GM21717 (cell line): ENCODE results near the gene GRIN1.
"Not testable (repeated sequence)": the region's sequence is repeated elsewhere in the genome, so short reads cannot be mapped to it uniquely, and the experiment has no call there.

Experiments
- ATAC-seq: cut with Tn5 transposase; IDR thresholded peaks from one replicate; pipeline ENCODE4 v1.9.1; 2021; ENCODE audit warnings: mild to moderate bottlenecking, moderate library complexity; ENCODE audit not compliant: unreplicated experiment

GRIN1 gene

DNA sequence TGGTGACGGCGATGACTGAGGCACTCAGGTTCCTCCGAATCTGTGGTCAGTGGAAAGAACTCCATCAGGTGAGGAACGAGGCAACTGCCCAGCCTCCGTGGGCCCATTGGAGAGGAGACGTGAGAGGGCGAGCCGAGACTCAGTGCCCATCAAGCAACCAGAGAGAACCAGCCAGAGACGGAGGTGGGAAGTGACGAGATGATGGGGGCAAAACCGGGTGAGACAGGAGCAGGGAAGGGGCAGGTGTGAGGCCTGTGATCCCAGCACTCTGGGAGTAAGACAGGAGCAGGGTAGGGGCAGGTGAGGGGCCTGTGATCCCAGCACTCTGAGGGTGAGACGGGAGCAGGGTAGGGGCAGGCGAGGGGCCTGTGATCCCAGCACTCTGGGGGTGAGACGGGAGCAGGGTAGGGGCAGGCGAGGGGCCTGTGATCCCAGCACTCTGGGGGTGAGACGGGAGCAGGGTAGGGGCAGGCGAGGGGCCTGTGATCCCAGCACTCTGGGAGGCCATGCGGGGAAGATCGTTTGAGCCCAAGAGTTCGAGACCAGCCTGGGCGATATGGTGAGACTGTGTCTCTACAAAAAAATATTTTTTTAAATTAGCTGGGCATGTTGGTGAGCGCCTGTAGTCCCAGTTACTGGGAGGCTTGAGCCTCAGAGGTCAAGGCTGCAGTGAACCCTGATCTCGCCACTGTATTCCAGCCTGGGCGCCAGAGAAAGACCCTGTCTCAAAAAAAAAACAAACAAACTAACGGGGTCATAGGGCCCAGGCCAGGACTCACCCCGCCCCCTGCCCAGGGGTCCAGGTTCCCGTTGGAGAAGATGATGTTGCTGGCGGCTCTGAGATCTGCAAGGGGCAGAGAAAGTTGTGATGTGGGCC lies 27.8 kb upstream of the GRIN1 start:
- ATAC-seq = no peak

DNA sequence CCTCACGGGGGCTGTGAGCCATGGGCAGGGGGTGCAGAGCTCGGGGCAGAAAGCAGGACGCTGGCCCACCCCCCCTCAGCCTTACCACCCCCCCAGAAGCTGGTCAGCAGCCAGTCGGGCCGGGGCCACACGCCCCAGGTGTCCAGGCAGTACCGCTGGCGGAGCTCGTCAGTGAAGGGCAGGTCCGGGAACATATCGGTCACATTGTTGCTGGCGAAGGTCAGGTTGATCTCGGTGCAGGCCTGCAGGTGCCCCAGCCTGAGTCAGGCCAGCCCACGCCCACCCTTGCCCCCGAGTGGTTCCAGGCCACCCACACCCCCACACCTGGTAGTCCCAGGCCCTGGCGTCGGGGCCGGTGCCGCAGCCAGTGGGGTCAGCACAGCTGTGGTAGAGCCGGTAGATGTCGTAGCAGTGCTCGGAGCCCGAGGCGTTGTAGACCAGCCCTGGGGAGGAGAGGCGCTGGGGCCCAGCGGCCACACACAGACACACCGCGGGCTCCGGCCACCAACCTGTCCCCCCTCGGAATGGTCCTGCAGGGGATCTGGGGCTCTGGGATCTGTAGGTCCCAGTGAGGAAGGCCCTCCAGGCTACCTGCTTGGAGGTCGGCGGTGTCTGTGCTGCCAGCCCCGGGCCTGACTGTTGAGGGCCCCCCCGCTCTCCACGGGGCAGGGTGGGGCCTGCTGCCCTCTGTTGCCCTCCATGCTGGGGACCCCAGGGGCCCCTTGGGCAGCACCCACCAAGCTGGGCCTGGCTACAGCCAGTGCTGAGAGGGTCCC lies 27.0 kb upstream of the GRIN1 start:
- no peak for ATAC-seq

DNA sequence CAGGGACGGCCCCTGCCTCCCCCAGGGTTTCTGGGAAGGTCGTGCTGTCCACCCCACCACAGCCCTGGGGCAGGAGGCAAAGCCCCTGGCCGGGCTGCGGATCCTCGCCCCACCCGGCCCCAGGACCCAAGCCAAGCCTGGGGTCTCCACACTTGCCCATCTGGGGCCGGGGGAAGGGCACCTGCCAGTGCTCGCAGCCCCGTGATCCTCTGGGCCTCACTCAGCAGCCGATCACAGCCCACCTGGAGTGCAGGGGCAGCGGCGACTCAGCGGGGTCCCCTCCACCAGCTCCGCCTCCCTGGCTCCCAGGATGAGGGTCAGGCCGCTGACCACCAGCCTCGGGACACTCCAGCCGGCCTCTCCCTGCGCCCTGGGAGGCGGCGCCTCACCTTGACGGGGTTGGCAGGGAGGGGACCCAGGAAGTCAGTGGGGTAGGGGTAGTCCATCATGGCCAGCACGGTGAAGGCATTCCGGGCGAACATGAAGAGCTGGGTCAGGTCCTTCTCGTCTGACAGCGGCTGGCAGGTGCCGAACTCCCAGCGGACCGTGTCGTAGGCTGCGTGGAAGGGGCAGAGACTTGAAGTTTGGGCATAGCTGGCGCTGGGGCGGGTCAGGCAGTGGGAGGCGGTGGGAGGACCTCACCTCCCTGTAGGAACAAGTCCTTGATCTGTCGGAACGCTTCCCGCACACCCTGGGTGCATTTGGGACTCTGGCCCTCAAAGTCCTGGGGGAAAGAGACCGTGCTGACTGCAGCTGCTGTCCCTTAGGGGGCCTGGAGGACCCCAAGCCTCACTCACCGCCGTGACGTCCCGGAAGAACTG lies 26.2 kb upstream of the GRIN1 start:
- ATAC-seq = no peak

DNA sequence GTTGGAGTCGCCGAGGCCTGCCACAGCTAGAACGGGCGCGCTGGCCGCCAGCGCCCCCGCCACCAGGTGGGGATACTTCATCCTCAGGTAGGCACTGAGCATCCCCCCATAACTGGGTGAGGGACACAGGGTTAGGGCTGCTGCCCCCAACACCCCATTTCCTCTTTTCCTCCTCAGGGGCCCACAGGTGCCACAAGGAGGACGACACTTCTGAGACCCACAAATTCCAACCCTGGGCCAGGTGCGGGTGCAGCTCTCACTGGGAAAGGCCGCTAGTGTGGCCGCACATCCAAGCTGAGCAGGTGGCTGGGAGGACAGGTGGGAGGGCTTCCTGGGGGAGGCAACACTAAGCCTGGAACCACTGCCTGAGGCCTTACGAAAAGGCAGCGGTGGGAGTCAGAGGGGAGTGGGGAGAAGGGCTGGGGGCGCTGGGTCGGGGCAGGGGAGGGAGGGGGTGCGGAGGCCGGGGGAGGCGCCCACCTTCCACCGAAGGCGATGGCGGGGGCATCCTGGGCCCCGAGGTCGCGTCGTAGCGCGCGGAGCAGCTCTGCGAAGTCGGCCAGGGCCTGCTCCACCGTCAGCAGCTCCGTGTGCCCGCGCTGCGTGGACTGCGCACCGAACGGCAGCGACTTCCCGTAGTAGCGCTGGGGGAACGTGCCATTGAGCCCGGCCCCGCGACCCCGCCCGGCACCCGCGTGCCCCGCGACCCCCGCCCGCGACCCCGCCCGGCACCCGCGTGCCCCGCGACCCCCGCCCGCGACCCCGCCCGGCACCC lies 25.4 kb upstream of the GRIN1 start:
- ATAC-seq = no peak

DNA sequence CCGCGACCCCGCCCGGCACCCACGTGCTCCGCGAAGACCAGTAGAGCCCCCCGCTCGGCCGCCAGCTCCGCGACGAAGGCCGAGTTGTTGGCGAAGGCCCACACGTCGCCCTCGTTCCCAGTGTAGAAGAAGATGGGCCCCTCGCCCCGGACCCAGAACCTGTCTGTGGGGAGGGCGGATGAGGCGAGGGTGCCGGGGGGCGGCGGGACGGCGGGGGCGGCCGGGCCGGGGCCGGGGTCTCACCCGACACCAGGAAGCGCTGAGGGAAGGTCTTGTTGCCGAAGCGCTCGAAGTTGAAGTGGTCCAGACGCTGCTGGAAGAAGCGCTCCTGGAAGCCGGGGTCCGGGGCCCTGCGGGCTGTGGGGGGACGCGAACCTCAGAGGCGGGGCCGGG lies 24.7 kb upstream of the GRIN1 start:
- ATAC-seq = peak; percentile 27

DNA sequence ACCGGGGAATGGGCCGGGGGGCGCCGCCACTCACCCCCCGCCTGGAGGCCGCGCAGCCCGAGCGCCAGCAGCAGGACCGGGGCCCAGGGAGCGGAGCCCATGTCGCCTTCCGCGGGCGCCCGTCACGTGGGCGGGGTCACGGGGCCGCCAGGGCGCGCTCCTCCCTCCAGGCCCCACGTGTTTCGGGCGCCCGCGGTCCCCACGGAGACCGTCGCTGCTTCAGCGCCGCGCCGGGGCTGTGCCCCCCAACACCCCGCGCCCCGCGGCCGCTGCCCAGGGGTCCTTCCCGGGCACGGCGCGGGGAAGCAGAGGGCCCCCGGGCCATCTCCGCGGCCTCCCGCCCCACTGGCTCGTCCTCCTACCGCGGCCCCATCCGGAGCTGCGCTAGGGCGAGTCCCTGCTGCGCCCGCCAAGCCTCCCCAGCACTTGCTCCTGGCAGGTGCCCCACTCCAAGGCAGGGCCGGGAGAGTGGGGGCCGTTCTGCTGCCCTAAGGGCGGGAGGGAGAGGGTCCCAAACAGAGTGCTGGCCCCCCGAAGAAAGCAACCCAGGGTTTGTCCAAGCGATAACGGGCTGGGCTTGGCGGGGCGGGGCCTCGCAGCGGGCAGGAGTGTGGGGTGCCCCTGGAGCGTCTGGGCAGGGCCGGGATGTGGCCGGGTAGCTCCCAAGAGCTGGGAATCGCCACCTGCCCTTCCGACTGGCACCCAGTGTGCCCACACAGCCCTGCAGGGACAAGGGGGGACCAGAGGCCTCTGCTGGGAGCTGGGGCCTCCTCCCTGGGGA lies 24.2 kb upstream of the GRIN1 start, which contains the start of gene DPP7:
DPP7 (minus strand) TSS at position 121 of the 781 bp plus-strand sequence; CDS start at position 101, 20 bp downstream.
- ATAC-seq = peak; percentile 60

DNA sequence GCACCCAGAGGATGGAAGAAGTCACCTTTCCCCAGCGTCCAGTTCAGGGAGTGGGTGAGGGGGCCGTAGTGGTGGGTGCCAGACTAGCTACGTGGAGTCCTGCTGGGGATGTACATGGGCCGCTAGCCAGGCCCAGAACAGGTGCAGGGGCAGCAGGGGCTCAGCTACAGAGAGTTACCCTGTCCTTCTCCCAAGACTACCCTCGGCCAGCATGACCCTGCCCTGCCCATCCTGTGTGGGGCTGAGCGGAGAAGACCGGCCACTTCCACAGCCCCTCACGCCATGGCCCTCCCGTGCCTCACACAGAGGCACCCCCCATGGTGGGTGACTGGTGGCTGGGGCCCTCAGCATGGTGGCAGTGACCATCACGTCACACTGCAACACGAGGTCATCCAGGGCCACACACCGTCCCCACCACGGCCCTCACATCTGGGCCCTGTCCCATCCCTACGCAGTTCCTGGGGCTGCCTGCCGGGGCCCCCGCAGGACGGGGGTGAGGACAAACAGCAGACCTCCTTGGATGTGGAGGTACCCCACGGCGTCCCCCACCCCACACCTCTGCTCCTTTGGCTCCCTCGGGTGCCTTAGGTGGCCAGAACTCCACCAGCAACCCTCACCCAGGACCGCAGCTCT lies 23.4 kb upstream of the GRIN1 start:
- no peak for ATAC-seq

DNA sequence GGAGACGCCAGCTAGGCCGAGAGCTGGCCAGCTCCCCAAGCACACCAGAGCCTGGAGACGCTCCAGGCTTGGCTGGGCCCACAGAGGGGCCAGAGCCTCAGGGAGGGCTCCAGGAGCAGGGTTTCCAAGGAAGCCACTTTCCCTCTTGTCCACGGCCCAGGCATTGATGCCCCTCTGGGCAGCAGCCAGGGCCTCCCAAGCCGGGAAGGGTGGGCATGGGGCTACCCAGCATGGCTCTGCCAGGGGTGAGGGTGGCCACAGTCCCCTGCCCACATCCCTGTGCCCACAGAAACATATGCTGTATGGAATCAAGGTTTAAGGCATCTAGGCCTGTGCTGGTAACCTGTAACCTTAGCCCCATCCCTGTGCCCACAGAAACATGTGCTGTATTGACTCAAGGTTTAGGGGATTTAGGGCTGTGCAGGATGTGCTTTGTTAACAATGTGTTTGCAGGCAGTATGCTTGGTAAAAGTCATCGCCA lies 22.9 kb upstream of the GRIN1 start:
- ATAC-seq = no peak

DNA sequence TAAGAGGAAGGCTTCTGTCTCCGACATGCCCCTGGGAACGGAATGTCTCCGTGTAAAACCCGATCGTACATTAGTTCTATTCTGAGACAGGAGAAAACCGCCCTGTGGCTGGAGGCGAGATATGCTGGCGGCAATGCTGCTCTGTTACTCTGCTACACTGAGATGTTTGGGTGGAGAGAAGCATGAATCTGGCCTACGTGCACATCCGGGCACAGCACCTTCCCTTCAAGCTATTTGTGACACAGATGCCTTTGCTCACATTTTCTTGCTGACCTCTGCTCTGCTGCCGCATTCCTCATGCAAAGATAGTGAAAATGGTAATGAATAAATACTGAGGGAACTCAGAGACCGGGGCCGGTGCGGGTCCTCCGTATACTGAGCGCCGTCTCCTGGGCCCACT lies 22.2 kb upstream of the GRIN1 start:
- no peak for ATAC-seq

DNA sequence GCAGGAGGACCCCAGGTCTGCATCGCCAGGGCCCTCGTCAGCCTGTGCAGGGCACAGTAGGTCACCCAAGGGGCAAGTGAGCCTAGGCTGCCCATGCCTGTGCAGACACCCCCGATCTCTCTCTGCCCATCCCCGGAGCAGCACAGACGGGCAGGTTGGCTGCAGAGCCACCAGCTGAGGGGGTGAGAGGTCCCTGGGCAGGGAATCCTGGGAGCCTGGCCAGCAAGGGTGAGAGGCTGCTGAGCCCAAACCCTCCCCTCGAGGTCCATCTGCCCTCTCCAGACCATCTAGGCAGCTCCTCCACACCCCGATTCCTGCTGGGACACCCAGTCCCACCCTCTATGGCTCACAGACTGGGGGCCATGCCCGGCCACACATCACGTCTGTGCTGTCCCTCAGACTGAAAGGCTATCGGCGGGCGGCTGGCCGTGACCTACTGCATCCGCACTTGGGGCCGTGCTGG lies 21.7 kb upstream of the GRIN1 start:
- no peak for ATAC-seq

DNA sequence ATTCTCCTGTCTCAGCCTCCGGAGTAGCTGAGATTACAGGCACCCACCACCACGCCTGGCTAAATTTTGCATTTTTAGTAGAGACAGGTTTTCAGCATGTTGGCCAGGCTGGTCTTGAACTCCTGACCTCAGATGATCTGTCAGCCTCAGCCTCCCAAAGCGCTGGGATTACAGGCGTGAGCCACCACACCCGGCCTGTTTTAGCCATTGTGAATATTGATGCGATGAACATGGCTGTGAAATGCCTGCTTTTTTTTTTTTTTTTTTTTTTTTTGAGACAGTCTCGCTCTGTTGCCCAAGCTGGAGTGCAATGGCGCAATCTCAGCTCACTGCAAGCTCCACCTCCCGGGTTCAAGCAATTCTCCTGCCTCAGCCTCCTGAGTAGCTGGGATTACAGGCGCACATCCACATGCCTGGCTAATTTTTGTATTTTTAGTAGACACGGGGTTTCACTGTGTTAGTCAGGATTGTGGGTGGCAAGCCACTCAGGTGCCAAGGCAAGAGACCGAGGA lies 20.8 kb upstream of the GRIN1 start:
- not testable (repeated sequence) for ATAC-seq

DNA sequence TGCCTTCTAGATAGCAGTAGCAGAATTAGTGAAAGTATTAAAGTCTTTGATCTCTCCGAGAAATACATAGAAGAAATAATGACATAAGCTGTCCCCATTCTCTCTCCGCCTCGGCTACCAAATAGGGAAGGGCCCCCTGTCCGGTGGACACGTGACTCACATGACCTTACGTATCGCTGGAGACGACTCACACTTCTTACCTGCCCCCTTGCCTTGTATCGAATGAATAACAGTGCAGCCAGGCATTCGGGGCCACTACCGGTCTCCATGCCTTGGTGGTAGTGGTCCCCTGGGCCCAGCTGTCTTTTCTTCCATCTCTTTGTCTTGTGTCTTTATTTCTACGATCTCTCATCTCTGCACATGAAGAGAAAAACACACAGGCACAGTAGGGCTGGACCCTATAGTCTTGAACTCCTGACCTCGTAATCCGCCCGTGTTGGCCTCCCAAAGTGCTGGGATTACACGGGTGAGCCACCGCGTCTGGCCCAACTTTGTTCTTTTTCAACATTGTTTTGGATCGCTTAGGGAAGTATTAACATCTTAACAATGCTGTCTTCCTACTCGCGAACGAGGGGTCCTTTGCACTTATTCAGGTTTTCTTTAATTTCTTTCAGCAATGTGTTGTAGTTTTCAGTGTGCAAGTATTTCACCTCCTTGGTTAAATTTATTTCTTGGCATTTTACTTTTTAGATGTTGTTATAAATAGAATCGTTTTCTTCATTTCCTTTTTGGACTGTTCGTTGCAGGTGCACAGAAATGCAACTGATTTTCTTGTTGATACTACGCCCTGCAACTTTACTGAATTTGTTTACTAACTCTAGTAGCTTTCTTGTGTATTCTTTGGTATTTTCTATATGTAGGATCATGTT lies 16.8 kb upstream of the GRIN1 start:
- ATAC-seq = not testable (repeated sequence)

DNA sequence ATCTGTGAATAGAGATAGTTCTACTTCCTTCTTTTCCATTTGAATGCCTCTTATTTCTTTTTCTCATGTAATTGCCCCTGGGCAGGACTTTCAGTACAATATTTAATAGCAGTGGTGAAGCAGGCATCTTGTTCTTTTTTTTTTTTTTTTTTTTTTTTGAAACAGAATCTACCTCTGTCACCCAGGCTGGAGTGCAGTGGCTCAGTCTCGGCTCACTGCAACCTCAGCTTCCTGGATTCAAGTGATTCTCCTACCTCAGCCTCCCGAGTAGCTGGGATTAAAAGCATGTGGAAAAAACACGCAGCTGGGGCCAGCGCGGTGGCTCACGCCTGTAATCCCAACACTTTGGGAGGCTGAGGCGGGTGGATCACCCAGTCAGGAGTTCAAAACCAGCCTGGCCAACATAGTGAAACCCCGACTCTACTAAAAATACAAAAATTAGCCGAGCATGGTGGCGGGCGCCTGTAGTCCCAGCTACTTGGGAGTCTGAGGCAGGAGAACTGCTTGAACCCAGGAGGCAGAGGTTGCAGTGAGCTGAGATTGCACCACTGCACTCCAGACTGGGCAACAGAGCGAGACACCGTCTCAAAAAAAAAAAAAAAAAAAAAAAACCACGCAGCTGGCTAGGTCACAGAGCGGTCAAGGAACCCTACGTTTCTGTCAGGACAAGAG lies 16.0 kb upstream of the GRIN1 start:
- ATAC-seq = not testable (repeated sequence)

DNA sequence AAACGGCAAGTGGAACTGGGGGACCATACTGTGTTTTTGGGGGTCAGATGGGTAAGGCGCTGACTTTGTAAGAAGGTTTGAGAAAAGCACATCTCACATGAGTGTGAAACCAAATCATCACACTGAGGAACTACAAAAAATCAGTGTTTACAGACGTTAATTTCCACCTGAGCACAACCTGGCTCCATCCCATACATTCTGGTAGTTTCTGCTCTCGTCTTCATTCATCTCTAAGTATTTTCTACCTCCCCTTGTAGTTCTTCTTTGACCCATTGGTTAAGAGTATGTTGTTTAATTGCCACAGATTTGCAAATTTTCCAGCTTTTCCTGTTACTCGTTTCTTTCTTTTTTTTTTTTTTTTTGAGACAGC lies 15.5 kb upstream of the GRIN1 start:
- ATAC-seq = no peak

DNA sequence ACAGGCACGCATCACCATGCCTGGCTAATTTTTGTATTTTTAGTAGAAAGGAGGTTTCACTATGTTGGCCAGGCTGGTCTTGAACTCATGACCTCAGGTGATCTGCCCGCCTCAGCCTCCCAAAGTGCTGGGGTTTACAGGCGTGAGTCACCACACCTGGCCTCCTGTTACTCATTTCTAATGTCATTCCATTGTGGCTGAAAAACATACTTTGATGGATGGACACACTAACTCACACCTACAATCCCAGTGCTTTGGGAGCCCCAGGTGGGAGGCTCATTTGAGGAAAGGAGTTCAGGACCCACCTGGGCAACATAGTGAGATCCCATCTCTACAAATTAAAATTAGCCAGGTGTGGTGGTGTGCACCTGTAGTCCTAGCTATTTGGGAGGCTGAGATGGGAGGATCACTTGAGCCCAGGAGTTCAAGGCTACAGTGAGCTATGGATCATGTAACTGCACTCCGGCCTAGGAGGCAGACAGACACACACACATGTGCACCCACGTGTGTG lies 14.9 kb upstream of the GRIN1 start:
- ATAC-seq = not testable (repeated sequence)

DNA sequence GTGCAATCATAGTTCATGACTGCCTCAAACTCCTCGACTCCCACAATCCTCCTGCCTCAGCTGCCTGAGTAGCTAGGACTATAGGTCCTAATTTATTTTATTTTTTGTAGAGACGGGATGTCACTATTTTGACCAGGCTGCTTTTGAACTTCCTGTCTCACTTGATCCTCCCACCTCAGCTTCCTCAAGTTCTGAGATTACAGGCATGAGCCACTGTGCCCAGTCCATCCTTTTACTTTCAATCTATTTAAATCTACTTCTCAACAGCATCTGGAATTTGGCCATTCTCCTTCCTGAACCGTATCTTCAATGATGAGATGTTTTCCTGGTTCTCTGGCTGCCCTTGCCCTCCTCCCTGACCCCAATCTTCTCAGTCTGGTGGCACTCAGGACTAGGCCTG lies 12.2 kb upstream of the GRIN1 start:
- ATAC-seq = no peak
